SU-DHL-6 (cell line): ENCODE results near the gene UTP3.

Experiments used
- EZH2phosphoT487 ChIP-seq: fragments of 200-600 bp; sonication (generic), shearing (Covaris generic); conservative IDR thresholded peaks from 2 replicates; pipeline ENCODE4 v1.6.1; 2018; ENCODE audit warnings: mild to moderate bottlenecking, antibody characterized with exemption, low read length, moderate library complexity, mixed read lengths
- TF ChIP-seq, protein P1 (sequence below): fragments of 200-600 bp; sonication (generic); IDR thresholded peaks from one replicate; pipeline ENCODE4 v1.5.1; 2017; ENCODE audit warnings: antibody characterized with exemption, mild to moderate bottlenecking, low read length, moderate library complexity; ENCODE audit not compliant: insufficient read depth, poor library complexity, severe bottlenecking

GRCh38 chr4:70670332-70671014 lies 17.9 kb upstream of the UTP3 start:
- TF ChIP-seq, protein P1, sequence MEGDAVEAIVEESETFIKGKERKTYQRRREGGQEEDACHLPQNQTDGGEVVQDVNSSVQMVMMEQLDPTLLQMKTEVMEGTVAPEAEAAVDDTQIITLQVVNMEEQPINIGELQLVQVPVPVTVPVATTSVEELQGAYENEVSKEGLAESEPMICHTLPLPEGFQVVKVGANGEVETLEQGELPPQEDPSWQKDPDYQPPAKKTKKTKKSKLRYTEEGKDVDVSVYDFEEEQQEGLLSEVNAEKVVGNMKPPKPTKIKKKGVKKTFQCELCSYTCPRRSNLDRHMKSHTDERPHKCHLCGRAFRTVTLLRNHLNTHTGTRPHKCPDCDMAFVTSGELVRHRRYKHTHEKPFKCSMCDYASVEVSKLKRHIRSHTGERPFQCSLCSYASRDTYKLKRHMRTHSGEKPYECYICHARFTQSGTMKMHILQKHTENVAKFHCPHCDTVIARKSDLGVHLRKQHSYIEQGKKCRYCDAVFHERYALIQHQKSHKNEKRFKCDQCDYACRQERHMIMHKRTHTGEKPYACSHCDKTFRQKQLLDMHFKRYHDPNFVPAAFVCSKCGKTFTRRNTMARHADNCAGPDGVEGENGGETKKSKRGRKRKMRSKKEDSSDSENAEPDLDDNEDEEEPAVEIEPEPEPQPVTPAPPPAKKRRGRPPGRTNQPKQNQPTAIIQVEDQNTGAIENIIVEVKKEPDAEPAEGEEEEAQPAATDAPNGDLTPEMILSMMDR, result no peak
- no peak for TF ChIP-seq EZH2phosphoT487
